Muscle of back (tissue), 11 donors: ENCODE measurements around the gene IQSEC3. TPM values are rescaled to one million over a fixed set of nuclear protein-coding genes. Genes with fewer than 3 reads are reported as not detected.
A peak's percentile ranks its signal among the peaks of the same experiment; 100 is the strongest.

Source experiments
- DNase-seq, 3 donors: peaks; one replicate each; pipeline versions ENCODE4 v3.0.0 to v3.0.0-alpha.2; 2013
- polyA plus RNA-seq, 10 donors: library from polyadenylated mRNA; unstranded; fragments of 120-200 nt; gene quantifications; one replicate each; pipeline ENCODE4 v1.2.1, GENCODE V29; 2013; ENCODE audit not compliant: insufficient read length in 10 of 10

The IQSEC3 gene
- polyA plus RNA-seq, 10 donors: 2.1 to 4.5 (median 2.7) TPM

GRCh38 chr12:78981-79380, 12.4 kb downstream of the IQSEC3 start:
- no peak for DNase-seq

GRCh38 chr12:80681-81190, 14.2 kb downstream of the IQSEC3 start:
- DNase-seq: no peak

- no peak for DNase-seq
Observed at GRCh38 chr12:82740-83139, 16.2 kb downstream of the IQSEC3 start.

DNA sequence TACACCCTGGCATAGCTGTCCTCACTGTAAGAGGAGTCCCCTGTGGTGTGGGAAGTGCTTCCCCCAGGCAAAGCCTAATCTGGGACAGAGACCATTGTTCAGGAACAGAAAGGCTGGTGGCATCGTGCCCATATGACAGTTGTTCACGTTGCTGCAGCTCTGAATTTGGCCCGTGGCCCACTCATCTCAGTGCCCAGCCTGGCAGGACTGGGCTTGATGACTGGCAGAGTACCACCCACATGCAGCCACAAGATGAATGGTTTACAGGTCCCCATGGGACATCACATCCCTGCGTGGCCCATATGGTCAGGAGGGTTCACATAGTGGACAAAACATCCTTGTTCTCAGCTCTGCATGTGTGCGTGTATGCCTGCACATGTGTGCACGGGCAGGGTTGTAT, 17.5 kb downstream of the IQSEC3 start:
- peak in 1 of 3 donors; percentile 16 for DNase-seq

GRCh38 chr12:85191-85666, 18.7 kb downstream of the IQSEC3 start:
- no peak for DNase-seq

GRCh38 chr12:87315-87714, 20.7 kb downstream of the IQSEC3 start:
- no peak for DNase-seq

DNA sequence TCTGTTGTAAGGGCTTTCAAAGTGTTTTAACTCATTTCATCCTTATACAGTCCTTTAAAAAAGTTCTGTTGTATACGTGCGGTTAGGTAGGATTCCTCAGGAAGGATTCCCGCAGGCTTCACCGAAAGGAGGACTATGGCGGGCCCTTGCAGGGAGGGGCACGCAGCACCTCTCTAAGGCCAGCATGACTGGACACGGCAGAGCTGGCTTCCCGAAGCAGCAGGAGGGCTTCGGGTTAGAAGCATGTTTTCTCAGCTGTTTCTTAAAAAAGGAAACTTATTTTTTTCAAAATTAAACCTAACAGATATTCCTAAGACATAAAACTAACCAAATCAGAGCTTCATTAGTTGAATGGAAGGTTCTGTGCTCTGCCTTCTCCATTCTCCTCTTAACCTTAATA, 21.3 kb downstream of the IQSEC3 start:
- DNase-seq: no peak

DNA sequence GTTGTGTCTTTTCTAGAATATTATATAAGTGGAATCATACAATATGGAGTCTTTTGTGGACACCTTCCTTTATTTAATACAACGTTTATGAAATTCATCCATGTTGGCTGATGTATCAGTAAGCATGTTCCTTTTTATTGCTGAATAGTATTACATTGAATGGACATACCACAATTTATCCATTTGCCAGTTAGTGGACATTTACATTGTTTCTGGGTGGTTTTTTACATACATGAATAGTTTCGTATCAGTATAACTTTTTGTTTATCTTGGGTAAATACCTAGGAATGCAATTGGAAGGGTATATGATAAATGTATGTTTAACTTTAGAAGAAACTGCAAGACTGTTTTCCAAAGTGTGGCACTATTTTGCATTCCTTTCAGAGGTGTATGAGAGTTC, 23.1 kb downstream of the IQSEC3 start:
- DNase-seq: no peak

GRCh38 chr12:91213-91612, 24.6 kb downstream of the IQSEC3 start:
- no peak for DNase-seq

- no peak for DNase-seq
Observed at GRCh38 chr12:93266-94005, 26.9 kb downstream of the IQSEC3 start.

DNA sequence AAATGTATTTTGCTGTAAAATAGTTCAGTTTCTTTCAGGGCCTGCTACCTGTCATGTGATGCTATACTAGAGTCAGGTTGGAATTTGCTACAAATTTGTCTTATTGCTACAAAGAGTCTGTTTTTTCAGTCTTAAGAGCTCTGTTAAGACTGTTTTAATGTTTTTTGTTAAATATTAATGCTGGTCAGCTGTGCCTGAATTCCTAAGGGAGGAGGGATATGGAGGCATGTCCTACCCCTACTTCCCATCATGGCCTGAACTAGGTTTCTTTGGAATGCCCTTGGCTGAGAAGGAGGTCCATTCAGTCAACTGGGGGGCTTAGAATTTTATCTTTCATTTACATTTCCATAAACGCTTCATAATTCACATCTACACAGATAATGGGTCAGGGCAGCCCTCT, 30.0 kb downstream of the IQSEC3 start:
- DNase-seq: no peak

DNA sequence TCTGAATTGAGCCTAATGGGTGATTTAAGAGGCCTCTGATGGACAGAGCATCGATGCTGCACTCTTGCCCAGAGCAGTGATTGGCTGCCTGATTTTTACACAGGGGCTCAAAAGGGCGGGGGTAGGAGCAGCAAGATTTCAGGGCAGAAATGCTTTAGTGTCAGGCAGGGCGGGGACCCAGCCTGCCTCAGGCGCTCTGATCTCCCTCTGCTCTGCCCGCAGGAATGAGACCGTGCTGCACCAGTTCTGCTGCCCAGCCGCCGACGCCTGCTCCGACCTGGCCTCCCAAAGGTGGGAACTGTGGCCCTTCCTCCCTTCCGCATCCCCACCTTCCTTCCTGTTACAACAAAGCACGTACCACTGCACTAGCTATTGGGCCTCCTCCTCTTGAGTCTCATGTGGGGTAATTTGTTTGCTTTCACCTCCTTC, 32.4 kb downstream of the IQSEC3 start:
- no peak for DNase-seq

- peak in 2 of 3 donors; percentile 22 to 48 for DNase-seq
Observed at GRCh38 chr12:99605-100004, 33.0 kb downstream of the IQSEC3 start.

DNA sequence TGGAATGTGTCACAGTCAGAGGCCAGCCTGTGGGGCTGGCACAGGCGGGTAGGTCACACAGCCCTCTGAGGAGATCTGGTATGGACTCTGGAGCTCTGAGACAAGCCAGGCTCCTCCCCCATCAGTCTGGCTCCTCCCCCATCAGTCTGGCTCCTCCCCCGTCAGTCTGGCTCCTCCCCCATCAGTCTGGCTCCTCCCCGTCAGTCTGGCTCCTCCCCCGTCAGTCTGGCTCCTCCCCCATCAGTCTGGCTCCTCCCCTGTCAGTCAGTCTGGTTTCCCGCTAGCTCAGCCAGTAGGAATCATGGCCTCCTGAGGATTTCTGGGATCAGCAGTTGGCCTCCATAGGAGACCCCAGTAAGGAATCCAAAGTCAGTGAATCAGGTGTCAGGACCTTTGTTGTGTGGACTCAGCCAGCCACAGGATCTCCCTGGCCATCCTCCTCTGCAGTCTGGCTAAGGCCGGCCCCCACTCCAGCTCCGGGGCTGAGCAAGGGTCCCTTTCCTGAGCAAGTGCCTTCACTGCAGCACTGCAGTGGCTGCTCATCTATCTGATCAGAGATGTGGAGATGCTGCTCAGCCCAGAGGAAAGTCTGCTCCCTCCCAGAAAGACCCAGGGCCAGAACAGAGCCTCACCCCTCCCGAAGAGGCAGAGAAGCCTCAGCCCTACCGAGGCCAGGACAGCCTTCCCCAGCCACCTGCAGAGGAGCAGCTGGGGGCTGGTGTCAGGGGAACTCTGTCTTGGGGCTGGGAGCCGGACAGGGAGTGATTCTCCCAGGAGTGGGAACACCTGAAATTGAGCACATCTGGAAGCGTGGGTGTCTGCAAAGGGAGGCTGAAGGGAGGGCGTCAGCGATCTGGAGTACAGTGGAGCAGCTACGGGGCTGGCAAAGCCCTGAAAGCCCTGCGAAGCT, 35.7 kb downstream of the IQSEC3 start:
- DNase-seq: no peak

DNA sequence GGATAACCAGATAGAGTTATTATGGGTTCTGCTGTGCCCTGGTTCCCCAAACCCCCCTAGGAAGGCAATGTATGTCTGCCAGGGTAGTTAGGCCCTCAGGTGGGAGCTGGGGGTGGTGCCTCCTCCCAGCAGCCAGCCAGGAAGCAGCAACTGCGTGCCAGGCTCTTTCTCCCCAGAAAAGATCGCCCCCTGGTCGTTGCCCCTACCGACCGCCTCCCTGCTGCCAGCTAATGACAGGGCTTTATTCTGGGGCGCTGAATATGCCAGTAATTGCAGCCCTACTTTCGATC, 36.3 kb downstream of the IQSEC3 start:
- DNase-seq: no peak

DNA sequence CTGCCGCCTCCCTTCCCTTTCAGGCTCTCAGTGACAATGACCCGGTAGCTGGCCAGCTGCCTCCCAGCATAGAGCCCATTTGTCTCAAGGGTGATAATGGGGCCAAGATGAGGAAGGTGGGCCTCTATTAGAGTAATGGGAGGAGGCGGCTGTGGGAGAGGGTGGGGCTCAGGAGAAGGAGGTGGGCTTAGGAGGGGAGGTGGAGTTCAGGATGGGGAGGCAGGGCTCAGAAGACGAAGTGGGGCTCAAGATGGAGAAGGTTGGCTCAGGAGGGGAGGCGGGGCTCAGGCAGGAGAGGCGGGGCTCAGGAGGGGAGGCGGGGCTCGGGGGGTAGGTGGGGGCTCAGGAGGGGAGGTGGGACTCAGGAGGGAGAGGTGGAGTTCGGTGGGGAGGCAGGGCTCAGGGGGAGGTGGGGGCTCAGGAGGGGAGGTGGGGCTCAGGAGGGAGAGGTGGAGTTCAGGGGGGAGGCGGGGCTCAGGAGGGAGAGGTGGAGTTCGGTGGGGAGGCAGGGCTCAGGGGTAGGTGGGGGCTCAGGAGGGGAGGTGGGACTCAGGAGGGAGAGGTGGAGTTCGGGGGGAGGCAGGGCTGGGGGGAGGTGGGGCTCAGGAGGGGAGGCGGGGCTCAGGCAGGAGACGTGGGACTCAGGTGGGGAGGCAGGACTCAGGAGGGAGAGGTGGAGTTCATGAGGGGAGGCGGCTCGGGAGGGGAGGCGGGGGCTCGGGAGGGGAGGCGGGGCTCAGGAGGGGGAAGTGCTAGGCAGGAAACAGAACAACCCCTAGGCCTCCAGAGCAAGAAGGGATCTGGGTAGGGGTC, 36.8 kb downstream of the IQSEC3 start:
- no peak for DNase-seq

GRCh38 chr12:104551-105081, 38.0 kb downstream of the IQSEC3 start:
- peak in 1 of 3 donors; percentile 21 for DNase-seq

DNA sequence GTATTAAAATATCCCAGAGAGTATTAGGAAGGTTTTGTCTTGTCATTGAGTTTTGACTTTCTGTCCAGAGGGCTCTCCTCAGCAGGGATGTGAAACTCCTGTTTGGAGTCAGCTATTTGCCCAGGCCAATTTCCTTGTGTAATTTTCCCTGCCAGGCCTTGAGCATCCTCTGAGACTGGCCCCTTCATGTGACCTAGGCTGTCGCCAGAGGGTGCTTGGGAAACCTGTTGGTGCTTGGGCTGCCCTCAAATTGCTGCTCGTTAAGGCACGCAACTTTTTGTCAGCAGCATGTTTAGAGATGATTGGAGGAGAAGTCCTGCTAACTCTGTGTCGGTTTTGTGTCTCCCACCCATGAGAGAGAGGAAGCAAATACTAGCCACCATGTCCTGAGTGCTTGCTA, 39.1 kb downstream of the IQSEC3 start:
- no peak for DNase-seq

DNA sequence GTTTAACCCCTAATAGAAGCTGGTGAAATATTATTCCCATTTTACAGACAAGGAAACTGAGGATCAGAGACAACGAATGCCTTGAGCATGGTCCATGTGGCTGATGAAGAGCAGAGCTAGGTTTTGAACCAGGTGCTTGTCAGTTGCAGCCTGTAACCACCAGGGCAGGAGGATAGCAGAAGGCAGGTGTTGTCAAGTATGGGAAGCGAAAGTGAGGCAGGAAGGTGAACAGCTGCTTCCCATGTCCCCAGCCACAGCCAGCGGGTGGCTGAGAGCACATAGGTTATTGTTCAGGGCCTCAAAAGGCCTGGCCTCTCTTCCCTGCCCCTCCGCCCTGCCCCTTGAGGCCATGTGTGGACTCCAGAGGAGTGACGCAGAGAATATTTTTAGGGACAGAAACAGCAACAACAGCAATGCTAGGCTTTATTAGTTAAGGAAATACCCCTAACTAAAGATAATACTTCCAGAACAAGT, 39.6 kb downstream of the IQSEC3 start:
- peak in 2 of 3 donors; percentile 16 to 39 for DNase-seq

DNA sequence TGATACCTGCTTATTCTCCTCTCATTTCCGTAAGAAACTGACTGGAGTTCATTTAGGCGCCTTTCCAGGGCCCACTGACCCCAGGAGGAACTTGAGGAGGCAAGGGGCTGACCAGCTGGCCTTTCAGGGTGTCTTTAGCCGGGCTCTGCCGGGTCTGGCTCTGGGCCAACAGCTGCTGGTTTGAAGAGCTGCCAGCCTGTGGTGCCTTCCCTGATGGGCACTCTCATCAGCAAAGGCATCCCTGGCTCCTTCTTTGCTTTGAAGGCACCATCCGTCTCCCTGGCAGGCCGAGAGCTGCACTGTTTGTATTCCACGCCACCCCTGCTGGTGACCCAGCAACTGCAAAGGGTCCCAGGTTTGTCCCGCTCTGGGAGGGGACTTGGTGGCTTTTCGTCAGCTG, 42.0 kb downstream of the IQSEC3 start:
- DNase-seq: peak in 2 of 3 donors; percentile 37 to 39

DNA sequence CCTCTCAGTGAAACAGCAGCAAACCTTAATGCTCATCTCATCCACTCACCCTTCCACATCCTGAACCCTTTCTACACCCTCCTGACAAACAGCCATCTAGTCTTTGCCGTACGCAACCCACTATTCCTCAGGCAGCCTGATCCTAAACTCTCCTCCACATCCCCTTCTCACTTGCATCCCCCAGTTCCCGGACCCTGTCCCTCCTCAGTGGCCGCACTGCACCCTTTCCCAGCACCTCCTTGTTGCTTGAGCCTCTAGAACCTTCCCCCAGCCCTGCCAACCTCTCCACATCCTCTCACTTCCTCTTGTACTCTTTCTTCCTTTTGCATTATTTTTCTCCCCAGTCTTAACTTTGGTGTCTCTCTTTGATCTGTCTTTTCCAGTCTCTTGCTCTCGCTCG, 42.9 kb downstream of the IQSEC3 start:
- DNase-seq: no peak

- DNase-seq: no peak
Observed at GRCh38 chr12:109872-110271, 43.3 kb downstream of the IQSEC3 start.
